Activated T-cell treated with anti-CD3 and anti-CD28 coated beads, Interleukin-2, amount 50 U/mL, for 4 hours (primary cell): ENCODE measurements around the gene GMEB2. TPM values are rescaled to one million over a fixed set of nuclear protein-coding genes. Genes with fewer than 3 reads are reported as not detected.
A peak's percentile ranks its signal among the peaks of the same experiment; 100 is the strongest.

ENCODE experiments used
- ATAC-seq, 2 donors: fragments of 200-7000 bp; cut with Tn5 transposase; one replicate each; pipeline ENCODE4 v1.10.0; 2021
- DNase-seq: peaks from one replicate; pipeline ENCODE4 v3.0.0-alpha.2; 2020
- H3K27me3 Mint-ChIP-seq: one replicate; pipeline ENCODE4 v1.8.0; 2021; ENCODE audit warnings: low read depth, mixed read lengths
- H3K36me3 Mint-ChIP-seq: one replicate; pipeline ENCODE4 v1.8.0; 2022; ENCODE audit warnings: mixed read lengths; ENCODE audit not compliant: insufficient read depth
- H3K4me1 Mint-ChIP-seq: one replicate; pipeline ENCODE4 v1.8.0; 2021; ENCODE audit warnings: low read depth, mixed read lengths
- H3K4me3 Mint-ChIP-seq: one replicate; pipeline ENCODE4 v1.8.0; 2021; ENCODE audit warnings: mild to moderate bottlenecking, moderate library complexity, mixed read lengths
- H3K9me3 Mint-ChIP-seq: one replicate; pipeline ENCODE4 v1.8.0; 2021; ENCODE audit warnings: mixed read lengths
- total RNA-seq, 3 donors: library from RNA; stranded (reverse); gene quantifications; one replicate each; pipeline ENCODE4 v1.2.1, GENCODE V29; 2021

GMEB2 gene
- total RNA-seq, 3 donors from 2014 or later = 14.6 to 16.1 (median 15.1) TPM

- H3K27me3 Mint-ChIP-seq = no peaks in the 10 kb centered on the region
- H3K9me3 Mint-ChIP-seq = no peaks in the 10 kb centered on the region
- peaks cover 12% of the 10 kb centered on the region for H3K4me1 Mint-ChIP-seq
- ATAC-seq (no peak), DNase-seq (no peak)
- H3K36me3 Mint-ChIP-seq = peaks cover 18% of the 10 kb centered on the region
- H3K4me3 Mint-ChIP-seq = no peak overlapping the region
These were observed 38.9 kb downstream of the GMEB2 start for GRCh38 chr20:63587776-63588591.

DNA sequence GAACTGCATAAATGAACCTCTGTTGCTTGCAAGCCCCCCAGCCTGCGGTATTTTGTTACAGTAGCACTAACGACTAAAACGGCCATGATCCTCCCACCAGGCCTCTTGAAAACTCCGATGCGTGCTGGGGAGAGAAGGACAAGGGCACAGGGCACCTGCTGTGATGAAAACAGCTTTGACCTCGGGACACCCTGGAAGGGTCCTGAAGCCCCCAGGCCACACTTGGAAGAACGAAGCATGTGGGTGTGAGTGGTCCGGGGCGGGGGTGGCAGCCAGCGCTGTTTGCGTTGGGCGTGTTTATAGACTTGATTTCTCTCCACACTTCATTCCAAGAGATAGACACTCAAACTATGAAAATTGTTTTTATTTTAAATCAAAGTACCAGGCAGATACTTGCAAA, 39.6 kb downstream of the GMEB2 start:
- H3K9me3 Mint-ChIP-seq = no peaks in the 10 kb centered on the region
- DNase-seq = no peak
- peaks cover 12% of the 10 kb centered on the region for H3K4me1 Mint-ChIP-seq
- peaks cover 17% of the 10 kb centered on the region for H3K36me3 Mint-ChIP-seq
- H3K27me3 Mint-ChIP-seq = no peaks in the 10 kb centered on the region
- H3K4me3 Mint-ChIP-seq = no peak overlapping the region
- ATAC-seq = no peak

DNA sequence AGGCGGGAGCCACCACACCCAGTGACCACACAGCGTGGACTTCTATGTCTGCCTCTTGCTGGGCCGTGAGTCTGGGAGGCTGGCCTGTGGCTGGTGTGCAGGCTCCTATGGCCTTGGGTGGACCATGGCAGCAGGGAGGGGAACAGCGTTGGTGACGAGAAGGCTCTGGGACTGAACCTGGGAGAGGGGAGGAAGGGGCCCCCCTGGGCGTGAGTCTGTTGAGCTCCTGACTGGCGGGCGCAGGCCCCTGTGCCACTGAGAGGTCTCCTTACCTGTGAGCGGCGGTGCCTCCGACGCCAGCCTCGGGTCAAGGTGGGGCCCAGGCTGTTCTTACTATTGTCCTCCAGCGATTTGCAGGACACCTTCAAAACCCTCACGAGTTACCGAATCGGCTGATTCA, 40.1 kb downstream of the GMEB2 start:
- no peak for ATAC-seq
- Mint-ChIP-seq H3K4me3 (no peak overlapping the region), H3K27me3 (no peaks in the 10 kb centered on the region), H3K9me3 (no peaks in the 10 kb centered on the region), H3K4me1 (peaks cover 12% of the 10 kb centered on the region), H3K36me3 (peaks cover 15% of the 10 kb centered on the region)
- no peak for DNase-seq

- Mint-ChIP-seq H3K4me3 (no peak overlapping the region), H3K4me1 (peaks cover 13% of the 10 kb centered on the region), H3K36me3 (peaks cover 12% of the 10 kb centered on the region), H3K27me3 (no peaks in the 10 kb centered on the region), H3K9me3 (no peaks in the 10 kb centered on the region)
- ATAC-seq (no peak), DNase-seq (no peak)
These were observed 41.0 kb downstream of the GMEB2 start for GRCh38 chr20:63585616-63586565.

GRCh38 chr20:63582382-63583063, 44.4 kb downstream of the GMEB2 start:
- Mint-ChIP-seq H3K36me3 (peaks cover 3% of the 10 kb centered on the region), H3K4me3 (no peak overlapping the region), H3K4me1 (peaks cover 8% of the 10 kb centered on the region), H3K9me3 (no peaks in the 10 kb centered on the region), H3K27me3 (no peaks in the 10 kb centered on the region)
- DNase-seq = no peak
- ATAC-seq = no peak

GRCh38 chr20:63580796-63581461, 46.0 kb downstream of the GMEB2 start:
- no peaks in the 10 kb centered on the region for H3K9me3 Mint-ChIP-seq
- DNase-seq (peak; percentile 70), ATAC-seq (peak; percentile 97 to 99)
- no peaks in the 10 kb centered on the region for H3K36me3 Mint-ChIP-seq
- H3K4me1 Mint-ChIP-seq = peaks cover 3% of the 10 kb centered on the region
- no peak overlapping the region for H3K4me3 Mint-ChIP-seq
- no peaks in the 10 kb centered on the region for H3K27me3 Mint-ChIP-seq

- no peaks in the 10 kb centered on the region for H3K27me3 Mint-ChIP-seq
- H3K36me3 Mint-ChIP-seq = no peaks in the 10 kb centered on the region
- peaks cover 3% of the 10 kb centered on the region for H3K4me1 Mint-ChIP-seq
- H3K9me3 Mint-ChIP-seq = no peaks in the 10 kb centered on the region
- no peak overlapping the region for H3K4me3 Mint-ChIP-seq
- ATAC-seq = no peak
- no peak for DNase-seq
These were observed 47.7 kb downstream of the GMEB2 start for GRCh38 chr20:63579017-63579694.

GRCh38 chr20:63578224-63579016, 48.5 kb downstream of the GMEB2 start:
- Mint-ChIP-seq H3K4me1 (peaks cover 5% of the 10 kb centered on the region), H3K9me3 (no peaks in the 10 kb centered on the region), H3K36me3 (no peaks in the 10 kb centered on the region), H3K27me3 (no peaks in the 10 kb centered on the region), H3K4me3 (no peak overlapping the region)
- no peak for ATAC-seq
- no peak for DNase-seq

DNA sequence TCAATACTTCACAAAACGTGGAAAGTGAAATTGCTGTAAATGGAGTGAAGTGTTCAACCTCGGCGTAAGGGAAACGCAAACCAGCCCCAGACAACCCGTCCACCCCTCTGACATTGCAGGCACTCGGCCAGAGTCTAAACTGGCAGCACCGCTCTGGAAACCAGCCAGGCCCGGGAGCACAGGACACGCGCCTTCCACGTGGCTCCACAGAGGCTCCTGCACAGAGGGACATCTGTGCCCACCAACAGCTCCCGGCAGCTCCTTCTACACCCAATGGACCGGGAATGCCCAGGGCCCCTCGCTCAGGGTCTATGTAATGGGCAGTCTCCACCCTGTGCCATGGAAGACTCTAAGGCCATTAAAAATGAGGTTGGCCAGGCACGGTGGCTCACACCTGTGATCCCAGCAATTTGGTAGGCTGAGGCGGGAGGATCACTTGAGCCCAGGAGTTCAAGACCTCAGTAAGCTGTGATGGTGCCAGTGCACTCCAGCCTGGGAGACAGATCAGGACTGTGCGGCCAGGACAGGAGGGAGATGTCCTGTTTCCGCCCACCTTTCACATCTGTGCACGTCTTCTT, 49.5 kb downstream of the GMEB2 start:
- ATAC-seq = no peak
- no peak overlapping the region for H3K4me3 Mint-ChIP-seq
- no peaks in the 10 kb centered on the region for H3K9me3 Mint-ChIP-seq
- H3K4me1 Mint-ChIP-seq = peaks cover 5% of the 10 kb centered on the region
- no peaks in the 10 kb centered on the region for H3K27me3 Mint-ChIP-seq
- DNase-seq = no peak
- H3K36me3 Mint-ChIP-seq = no peaks in the 10 kb centered on the region

DNA sequence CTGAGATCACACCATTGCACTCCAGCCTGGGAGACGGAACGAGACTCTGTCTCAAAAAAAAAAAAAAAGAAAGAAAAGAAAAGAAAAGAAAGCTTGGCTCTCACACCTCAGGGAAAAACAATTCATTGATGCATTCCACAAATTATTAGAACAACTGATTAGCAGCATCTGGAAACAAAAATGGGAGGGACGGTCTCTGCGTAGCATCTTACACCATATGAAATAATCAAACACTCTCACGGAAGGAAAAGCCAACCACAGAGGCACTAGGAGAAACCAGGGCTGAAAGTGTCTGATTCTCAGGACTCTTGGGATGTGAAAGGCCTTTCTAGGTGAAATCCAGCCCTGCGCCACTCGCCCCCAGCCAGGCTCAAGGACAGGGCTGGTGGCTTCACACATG, 50.6 kb downstream of the GMEB2 start:
- ATAC-seq (no peak), DNase-seq (no peak)
- no peaks in the 10 kb centered on the region for H3K27me3 Mint-ChIP-seq
- H3K4me1 Mint-ChIP-seq = peaks cover 5% of the 10 kb centered on the region
- H3K36me3 Mint-ChIP-seq = no peaks in the 10 kb centered on the region
- H3K9me3 Mint-ChIP-seq = no peaks in the 10 kb centered on the region
- H3K4me3 Mint-ChIP-seq = no peak overlapping the region

GRCh38 chr20:63574829-63575743, 51.8 kb downstream of the GMEB2 start:
- no peaks in the 10 kb centered on the region for H3K36me3 Mint-ChIP-seq
- peaks cover 2% of the 10 kb centered on the region for H3K4me1 Mint-ChIP-seq
- DNase-seq (no peak), ATAC-seq (no peak)
- H3K9me3 Mint-ChIP-seq = no peaks in the 10 kb centered on the region
- peak overlapping the region; percentile 65 for H3K4me3 Mint-ChIP-seq
- no peaks in the 10 kb centered on the region for H3K27me3 Mint-ChIP-seq
